GM12878 (cell line): ENCODE data around the gene ARID3A. TPM values are rescaled to one million over a fixed set of nuclear protein-coding genes. Genes with fewer than 3 reads are reported as not detected.
A peak's percentile ranks its signal among the peaks of the same experiment; 100 is the strongest.

Experiments
- ATAC-seq: fragments of 200-7000 bp; cut with Tn5 transposase; 3 replicates; pipeline ENCODE4 v1.9.1; 2020; ENCODE audit warnings: mild to moderate bottlenecking, moderate library complexity
- BruUV-seq: library from RNA; stranded (reverse); fragments of 400-500 nt; replicated peaks from 2 replicates; lab custom pipeline; 2021; lab: Mats Ljungman, UMichigan
- CTCF ChIA-PET: fragments of 300-600 bp; sonication (Branson Sonifier 250); formaldehyde crosslinking; extraction: SDS; loops from one replicate; lab custom pipeline; 2021; ENCODE audit warnings: inconsistent platforms; lab: Yijun Ruan, JAX
- POLR2A ChIA-PET: fragments of 350-600 bp; formaldehyde crosslinking; extraction: SDS; loops from one replicate; lab custom pipeline; 2021; ENCODE audit warnings: inconsistent platforms; lab: Charles Lee
- RAD21 ChIA-PET: fragments of 300-600 bp; sonication (Branson Sonifier 250); formaldehyde crosslinking; loops from one replicate; lab custom pipeline; 2023; ENCODE audit warnings: antibody characterized with exemption; ENCODE audit not compliant: unreplicated experiment; lab: Charles Lee
- SMC1A ChIA-PET: fragments of 300-600 bp; sonication (Branson Sonifier 250); formaldehyde crosslinking; loops from one replicate; lab custom pipeline; 2023; ENCODE audit not compliant: unreplicated experiment, uncharacterized antibody; lab: Charles Lee
- DNase-seq: peaks from one replicate; pipeline ENCODE4 v3.0.0-alpha.2; 2011; ENCODE audit warnings: low read depth, low spot score
- FAIRE-seq: peaks from 3 replicates; lab custom pipeline; 2011; peaks lifted over from hg19 to GRCh38; lab: Jason Lieb, UNC
- H2AFZ ChIP-seq: 2 replicates; pipeline ENCODE4 v1.6.0; 2011; ENCODE audit warnings: low read depth, low read length, control low read depth; ENCODE audit not compliant: control insufficient read depth
- H3K27ac ChIP-seq: 2 replicates; pipeline ENCODE4 v1.5.1; 2011; ENCODE audit warnings: control low read depth; ENCODE audit not compliant: control insufficient read depth, insufficient read depth
- H3K27me3 ChIP-seq, 2 experiments: replicated peaks in 1 of 2; 2 replicates each; pipeline versions ENCODE4 v1.6.0 to v1.6.1; 2011; ENCODE audit warnings: low read length in 1 of 2; ENCODE audit not compliant: control insufficient read depth in 2 of 2, insufficient read depth in 2 of 2
- H3K36me3 ChIP-seq, 2 experiments: 2 replicates each; pipeline ENCODE4 v1.5.1; 2011; ENCODE audit warnings: low read length in 1 of 2; ENCODE audit not compliant: control insufficient read depth in 2 of 2, insufficient read depth in 2 of 2
- H3K4me1 ChIP-seq: 2 replicates; pipeline ENCODE4 v1.6.1; 2011; ENCODE audit warnings: mild to moderate bottlenecking, low read length, moderate library complexity, mixed read lengths; ENCODE audit not compliant: control insufficient read depth, insufficient read depth
- H3K4me2 ChIP-seq: 2 replicates; pipeline ENCODE4 v1.6.0; 2011; ENCODE audit warnings: control low read depth; ENCODE audit not compliant: control insufficient read depth, insufficient read depth
- H3K4me3 ChIP-seq: fragments of 200-600 bp; sonication (generic); 2 replicates; pipeline ENCODE4 v1.5.1; 2016
- H3K79me2 ChIP-seq: 2 replicates; pipeline ENCODE4 v1.6.0; 2011; ENCODE audit warnings: low read length; ENCODE audit not compliant: control insufficient read depth, insufficient read depth
- H3K9ac ChIP-seq: 2 replicates; pipeline ENCODE4 v1.8.0; 2011; ENCODE audit warnings: low read length, control low read depth, mixed read lengths; ENCODE audit not compliant: control insufficient read depth, insufficient read depth
- H3K9me3 ChIP-seq: replicated peaks from 3 replicates; pipeline ENCODE4 v1.5.1; 2011; ENCODE audit warnings: mild to moderate bottlenecking, low read length; ENCODE audit not compliant: control insufficient read depth, insufficient read depth
- H4K20me1 ChIP-seq: 2 replicates; pipeline ENCODE4 v1.6.0; 2011; ENCODE audit not compliant: control insufficient read depth, insufficient read depth
- FOXK2 ChIP-seq: fragments of 450-650 bp; IDR thresholded peaks from 2 replicates; pipeline ENCODE4 v1.6.1; 2017; ENCODE audit warnings: mild to moderate bottlenecking, moderate library complexity
- MYC ChIP-seq: IDR thresholded peaks from 2 replicates; pipeline ENCODE4 v1.6.1; 2011; ENCODE audit warnings: mild to moderate bottlenecking, low read length, moderate library complexity, inconsistent platforms; ENCODE audit not compliant: insufficient read depth, insufficient replicate concordance, insufficient read length, severe bottlenecking
- POLR2A ChIP-seq: IDR thresholded peaks from 2 replicates; pipeline ENCODE4 v1.6.1; 2011; ENCODE audit warnings: low read depth, mild to moderate bottlenecking, low read length
- RUNX3 ChIP-seq: IDR thresholded peaks from 2 replicates; pipeline ENCODE4 v1.6.1; 2012; ENCODE audit warnings: low read length, inconsistent platforms
- SUPT20H ChIP-seq: IDR thresholded peaks from 2 replicates; pipeline ENCODE4 v1.6.1; 2011; ENCODE audit warnings: low read depth, mild to moderate bottlenecking, low read length, moderate library complexity, borderline replicate concordance; ENCODE audit not compliant: control insufficient read depth
- USF1 ChIP-seq: IDR thresholded peaks from 2 replicates; pipeline ENCODE4 v1.6.1; 2011; ENCODE audit warnings: borderline replicate concordance, low read depth, mild to moderate bottlenecking, moderate library complexity, mixed read lengths, low read length; ENCODE audit not compliant: insufficient read depth; ENCODE audit errors: extremely low read length
- ZNF207 ChIP-seq: fragments of 450-650 bp; IDR thresholded peaks from 2 replicates; pipeline ENCODE4 v1.6.1; 2014; ENCODE audit warnings: antibody characterized with exemption, mild to moderate bottlenecking, borderline replicate concordance
- WGBS: methylation state at CpG from one replicate; pipeline ENCODE4 v1.1.6; 2016; ENCODE audit warnings: low lambda C conversion rate; ENCODE audit not compliant: insufficient replicate concordance, insufficient coverage; ENCODE audit errors: missing lambda C conversion rate; 5-methylcytosine and 5-hydroxymethylcytosine counted together
- in situ Hi-C: fragments of 300-500 bp; cut with MboI; formaldehyde crosslinking; loops from 9 replicates; pipeline ENCODE4 v1.14.3; 2018; ENCODE audit warnings: mixed read lengths
- intact Hi-C: fragments of 100-400 bp; cut with micrococcal nuclease; formaldehyde crosslinking; loops from one replicate; pipeline ENCODE4 v1.14.2; 2022; ENCODE audit not compliant: unreplicated experiment
- polyA plus RNA-seq, 11 experiments: library from polyadenylated mRNA; depleted of rRNA in 4 of 11; unstranded in 6 of 11; stranded (reverse) in 5 of 11; fragments of >200 nt; fragmentation: Nextera tagmentation in 4 of 11; fragmentation: Illumina TruSeq in 1 of 11; extraction: Ambion mirVana in 4 of 11; extraction: Trizol in 1 of 11; gene quantifications; 1 replicate in 1 of 11; 2 replicates in 10 of 11; pipeline versions ENCODE4 v1.2.1 to v1.2.3, GENCODE V29; 2011 to 2016; ENCODE audit warnings: inconsistent platforms in 2 of 11, missing spikeins in 2 of 11, low read depth in 1 of 11
- total RNA-seq, 4 experiments: library from RNA; depleted of rRNA in 3 of 4; stranded (reverse); fragments of >200 nt in 3 of 4; fragmentation: Illumina TruSeq in 1 of 4; extraction: Trizol in 1 of 4; gene quantifications; 2 replicates each; pipeline versions ENCODE4 v1.2.1 to v1.2.3, GENCODE V29; 2013 to 2021

ARID3A gene
- total and polyA plus RNA-seq, 10 of the 15 experiments (the other 5 are each of a cell fraction or from before 2014, with no cell fraction given), result 0.76 to 70.0 (median 16.7) TPM

GRCh38 chr19:962683-963400 is 37.0 kb downstream of the ARID3A start:
- H3K4me3 ChIP-seq, result no peak overlapping the region
- no peak overlapping the region for H3K27ac ChIP-seq
- no peaks in the 10 kb centered on the region for H3K27me3 ChIP-seq
- WGBS, result 89% methylated on average over 30 of the region's 31 CpGs
- in situ Hi-C loops, result no loop called here
- no peak for TF ChIP-seq RUNX3
- TF ChIP-seq MYC, result no peak
- no peak for TF ChIP-seq FOXK2
- TF ChIP-seq ZNF207, result no peak
- TF ChIP-seq POLR2A, result peak; percentile 42; the same call in 1 of the 2 replicates
- TF ChIP-seq USF1, result no peak
- TF ChIP-seq SUPT20H, result no peak
- peaks cover 2% of the 10 kb centered on the region; the same call in 1 of the 3 replicates for H3K9me3 ChIP-seq
- ATAC-seq, result no peak
- ChIA-PET POLR2A (no interaction called here), RAD21 (no interaction called here), SMC1A (no interaction called here), CTCF (no interaction called here)
- BruUV-seq, result no TSS peak
- intact Hi-C loops, result no loop called here
- H2AFZ ChIP-seq, result no peak overlapping the region
- H4K20me1 ChIP-seq, result peaks cover 3% of the 10 kb centered on the region; the same call in 1 of the 2 replicates
- H3K36me3 ChIP-seq, result peaks cover 17 to 53% of the 10 kb centered on the region in 2 experiments
- no peaks in the 10 kb centered on the region for H3K79me2 ChIP-seq
- no peak for FAIRE-seq
- no peak overlapping the region for H3K9ac ChIP-seq
- H3K4me1 ChIP-seq, result no peaks in the 10 kb centered on the region
- no peak overlapping the region for H3K4me2 ChIP-seq
- no peak for DNase-seq
